ENCODE data around the gene GIMAP1. TPM values are rescaled to one million over a fixed set of nuclear protein-coding genes. Genes with fewer than 3 reads are reported as not detected.

The GIMAP1 gene
- total RNA-seq, 4 donors from 2014 or later: 5.9 to 21.9 (median 12.0) TPM

DNA sequence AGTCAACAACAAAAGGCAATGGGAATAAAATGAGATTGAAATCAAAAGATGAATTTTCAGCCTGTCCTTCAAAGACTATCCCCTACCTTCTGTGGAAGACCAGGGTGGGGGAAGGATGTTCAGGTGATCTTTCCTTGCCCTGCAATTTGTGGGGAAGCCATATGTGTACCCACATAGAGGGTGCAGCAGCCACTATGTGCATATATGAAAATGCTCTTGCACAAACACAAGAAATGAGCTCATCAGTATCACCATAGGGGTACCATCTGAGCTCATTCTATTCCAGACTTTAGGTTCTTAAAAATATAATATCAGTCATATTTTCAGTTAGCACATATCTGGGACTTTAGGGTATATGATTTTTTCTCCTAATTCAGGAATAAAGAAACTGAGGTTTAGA lies 38.5 kb downstream of the GIMAP1 start:
- TF ChIP-seq, protein P1, sequence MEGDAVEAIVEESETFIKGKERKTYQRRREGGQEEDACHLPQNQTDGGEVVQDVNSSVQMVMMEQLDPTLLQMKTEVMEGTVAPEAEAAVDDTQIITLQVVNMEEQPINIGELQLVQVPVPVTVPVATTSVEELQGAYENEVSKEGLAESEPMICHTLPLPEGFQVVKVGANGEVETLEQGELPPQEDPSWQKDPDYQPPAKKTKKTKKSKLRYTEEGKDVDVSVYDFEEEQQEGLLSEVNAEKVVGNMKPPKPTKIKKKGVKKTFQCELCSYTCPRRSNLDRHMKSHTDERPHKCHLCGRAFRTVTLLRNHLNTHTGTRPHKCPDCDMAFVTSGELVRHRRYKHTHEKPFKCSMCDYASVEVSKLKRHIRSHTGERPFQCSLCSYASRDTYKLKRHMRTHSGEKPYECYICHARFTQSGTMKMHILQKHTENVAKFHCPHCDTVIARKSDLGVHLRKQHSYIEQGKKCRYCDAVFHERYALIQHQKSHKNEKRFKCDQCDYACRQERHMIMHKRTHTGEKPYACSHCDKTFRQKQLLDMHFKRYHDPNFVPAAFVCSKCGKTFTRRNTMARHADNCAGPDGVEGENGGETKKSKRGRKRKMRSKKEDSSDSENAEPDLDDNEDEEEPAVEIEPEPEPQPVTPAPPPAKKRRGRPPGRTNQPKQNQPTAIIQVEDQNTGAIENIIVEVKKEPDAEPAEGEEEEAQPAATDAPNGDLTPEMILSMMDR (IDR thresholded peaks at IDR 0.05; ENCODE audit: low read depth): no peak

DNA sequence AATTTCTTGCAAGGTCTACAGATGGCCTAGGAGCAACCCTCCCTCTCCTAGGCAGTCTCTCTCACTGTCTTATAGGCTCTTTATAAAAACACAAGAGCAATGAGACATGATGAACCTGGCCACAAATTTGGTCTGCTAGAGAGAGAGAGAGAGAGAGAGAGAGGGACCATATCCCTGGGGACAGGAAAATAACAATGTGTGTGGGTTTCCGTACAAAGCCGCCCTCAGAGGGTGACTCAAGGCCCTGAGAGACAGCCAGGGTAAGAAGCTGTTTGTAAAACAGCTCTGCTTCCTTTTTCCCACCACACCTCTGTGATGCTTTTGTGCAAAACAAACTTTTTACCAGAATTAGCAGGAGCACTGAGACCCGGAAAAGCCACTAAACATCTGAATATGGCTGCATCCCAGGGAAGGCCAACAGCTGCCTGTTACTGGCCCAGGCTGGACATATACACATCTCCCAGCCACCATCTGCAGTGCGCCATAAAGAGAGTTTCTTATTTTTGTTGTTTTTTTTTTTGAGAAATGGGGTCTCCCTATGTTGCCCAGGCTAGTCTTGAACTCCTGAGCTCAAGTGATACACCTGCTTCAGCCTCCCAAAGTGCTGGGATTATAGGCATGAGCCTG lies 39.2 kb downstream of the GIMAP1 start:
- TF ChIP-seq, protein P1 (IDR thresholded peaks at IDR 0.05; ENCODE audit: low read depth): no peak

DNA sequence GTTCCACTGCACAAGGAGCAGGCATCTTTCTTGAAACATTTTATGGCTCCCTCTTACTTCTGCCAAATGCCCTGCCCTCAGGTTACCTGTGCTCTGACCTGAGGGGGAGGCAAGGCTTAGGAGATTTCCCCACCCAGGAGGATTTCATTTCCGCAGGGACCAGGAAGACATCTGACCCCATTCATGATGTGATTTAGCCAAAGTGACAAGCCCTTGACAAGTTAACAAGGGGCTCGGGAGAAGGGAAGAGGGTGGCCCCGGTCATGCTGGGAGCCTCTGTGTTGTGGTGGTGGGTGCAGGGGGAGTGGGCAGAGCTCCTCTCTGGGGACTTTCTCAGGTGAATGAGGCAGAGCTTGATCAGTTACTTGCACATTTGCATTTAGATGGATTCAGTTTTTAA lies 39.8 kb downstream of the GIMAP1 start:
- TF ChIP-seq, protein P1 (IDR thresholded peaks at IDR 0.05; ENCODE audit: low read depth): no peak

DNA sequence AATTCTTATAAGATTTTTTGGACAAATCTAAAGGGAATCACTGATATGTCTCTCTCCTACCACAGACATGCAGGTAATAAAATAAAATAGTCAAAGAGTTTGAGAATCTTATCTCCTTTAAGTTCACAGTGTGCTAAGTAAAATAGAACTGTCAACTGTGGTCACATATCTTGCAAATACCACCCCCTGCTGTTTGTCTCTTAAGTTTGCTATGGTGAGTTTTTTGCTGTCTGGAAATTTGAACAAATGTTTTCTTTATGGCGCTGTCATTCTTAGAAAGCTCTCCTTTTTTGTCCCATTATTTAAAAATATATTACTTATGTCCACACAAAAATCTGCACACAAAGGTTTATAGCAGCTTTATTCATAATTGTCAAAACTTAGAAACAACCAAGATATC lies 40.4 kb downstream of the GIMAP1 start:
- TF ChIP-seq, protein P1 (IDR thresholded peaks at IDR 0.05; ENCODE audit: low read depth): no peak

DNA sequence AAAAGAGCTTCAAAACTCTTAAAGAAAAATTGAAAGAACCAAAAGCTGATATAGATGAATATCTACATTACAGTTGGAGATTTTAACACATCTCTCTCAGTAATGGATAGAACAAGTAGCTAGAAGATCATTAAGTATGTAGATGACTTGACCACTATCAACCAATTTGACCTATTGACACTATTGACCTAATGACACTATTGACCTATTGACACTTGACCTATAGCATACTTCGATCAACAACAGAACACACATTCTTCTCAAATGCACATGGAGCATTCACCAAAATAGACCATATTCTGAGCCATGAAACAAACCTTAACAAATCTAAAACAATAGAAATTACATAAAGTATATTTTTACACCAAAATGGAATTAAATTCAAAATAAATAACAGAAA lies 43.1 kb downstream of the GIMAP1 start:
- TF ChIP-seq, protein P1 (IDR thresholded peaks at IDR 0.05; ENCODE audit: low read depth): no peak

DNA sequence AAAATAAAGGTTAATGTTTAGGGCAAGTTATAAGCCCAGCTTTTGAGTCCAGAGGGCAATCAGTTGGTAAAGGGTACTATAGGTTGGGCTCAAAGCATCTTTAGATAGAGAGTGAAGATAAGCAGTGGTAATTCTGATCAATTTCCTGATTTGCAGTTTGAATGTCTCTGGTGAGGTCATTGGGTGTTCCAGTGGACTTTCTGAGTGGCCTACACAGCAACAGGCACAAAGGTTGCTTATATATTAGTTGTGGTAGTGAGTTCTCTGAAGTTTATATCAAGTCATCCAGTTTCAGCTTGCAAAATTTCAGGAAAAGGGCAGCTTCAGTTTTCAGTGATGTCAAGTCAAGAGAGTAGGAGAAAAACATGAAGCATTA lies 49.9 kb downstream of the GIMAP1 start:
- TF ChIP-seq, protein P1 (IDR thresholded peaks at IDR 0.05; ENCODE audit: low read depth): no peak

DNA sequence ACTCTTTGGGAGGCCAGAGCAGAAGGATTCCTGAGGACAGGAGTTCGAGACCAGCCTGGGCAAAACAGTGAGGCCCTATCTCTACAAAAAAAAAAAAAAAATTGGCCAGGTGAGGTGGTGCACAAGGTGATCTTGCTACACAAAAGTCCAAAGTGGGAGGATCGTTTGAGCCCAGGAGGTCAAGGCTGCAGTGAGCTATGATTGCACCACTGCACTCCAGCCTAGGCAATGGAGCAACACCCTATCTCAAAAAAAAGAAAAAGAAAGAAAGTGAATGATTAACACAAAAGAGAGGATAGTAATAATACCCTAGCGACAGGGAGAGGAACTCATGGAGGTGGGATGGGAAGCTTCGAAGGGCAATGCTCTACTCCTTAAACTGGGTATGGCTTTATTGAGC lies 53.4 kb downstream of the GIMAP1 start:
- TF ChIP-seq, protein P1 (IDR thresholded peaks at IDR 0.05; ENCODE audit: low read depth): no peak

Other genes starting within 250 kb of the GIMAP1 start
- 10 to 100 TPM; 13.6 to 39.4 (median 23.4) TPM for gene GIMAP7, start 201.7 kb upstream of the GIMAP1 start, total RNA-seq
- gene GIMAP4, start 149.2 kb upstream of the GIMAP1 start, total RNA-seq: 10 to 100 TPM; 43.9 to 69.1 (median 54.8) TPM
- 10 to 100 TPM; 34.4 to 78.0 (median 43.1) TPM for gene GIMAP6, start 84.2 kb upstream of the GIMAP1 start, total RNA-seq
- 10 to 100 TPM; 10.9 to 45.9 (median 26.0) TPM for gene GIMAP2, start 30.9 kb upstream of the GIMAP1 start, total RNA-seq
- 10 to 100 TPM; 31.1 to 89.7 (median 50.4) TPM for gene GIMAP5, start 20.8 kb downstream of the GIMAP1 start, total RNA-seq
- 10 to 100 TPM; 11.3 to 43.0 (median 26.0) TPM for gene TMEM176B, start 83.8 kb downstream of the GIMAP1 start, total RNA-seq
- gene TMEM176A, start 84.2 kb downstream of the GIMAP1 start, total RNA-seq: 10 to 100 TPM in 3 of 4 donors, 1 to 10 TPM in 1; 4.5 to 20.3 (median 17.9) TPM
- gene AOC1, start 135.9 kb downstream of the GIMAP1 start, total RNA-seq: under 1 TPM in 2 of 4 donors, not detected in 2; 0.33 to 0.68 TPM

Data from subcutaneous adipose tissue (tissue), 4 donors.